Activated T-helper 9 cell treated with anti-CD3 and anti-CD28 coated beads, Interleukin-2, amount 50 U/mL, for 16 hours (primary cell): Measurements from ENCODE around the gene PPP3R2.
"Not testable (repeated sequence)": the region's sequence is repeated elsewhere in the genome, so short reads cannot be mapped to it uniquely, and the experiment has no call there.

Experiments
- DNase-seq: peaks from one replicate; pipeline ENCODE4 v3.0.0-alpha.2; 2020; ENCODE audit warnings: low read depth

The PPP3R2 gene

GRCh38 chr9:101587332-101588043 lies 7.3 kb downstream of the PPP3R2 start:
- DNase-seq = no peak

GRCh38 chr9:101586651-101587050 lies 8.1 kb downstream of the PPP3R2 start:
- DNase-seq = no peak

- DNase-seq = no peak
Measured at GRCh38 chr9:101585740-101586139, 9.0 kb downstream of the PPP3R2 start.

- no peak for DNase-seq
Measured at GRCh38 chr9:101582553-101582952, 12.2 kb downstream of the PPP3R2 start.

GRCh38 chr9:101579711-101580545 lies 14.8 kb downstream of the PPP3R2 start:
- DNase-seq = no peak

- DNase-seq = no peak
Measured at GRCh38 chr9:101578378-101578777, 16.4 kb downstream of the PPP3R2 start.

GRCh38 chr9:101574731-101575333 lies 19.9 kb downstream of the PPP3R2 start:
- no peak for DNase-seq

GRCh38 chr9:101572316-101572715 lies 22.5 kb downstream of the PPP3R2 start:
- DNase-seq = no peak

GRCh38 chr9:101571114-101571513 lies 23.7 kb downstream of the PPP3R2 start:
- DNase-seq = no peak

GRCh38 chr9:101569741-101570501 lies 24.8 kb downstream of the PPP3R2 start:
- no peak for DNase-seq

GRCh38 chr9:101567725-101568350 lies 26.9 kb downstream of the PPP3R2 start:
- DNase-seq = no peak

- no peak for DNase-seq
Measured at GRCh38 chr9:101566904-101567724, 27.7 kb downstream of the PPP3R2 start.

- no peak for DNase-seq
Measured at GRCh38 chr9:101564252-101564651, 30.5 kb downstream of the PPP3R2 start.

GRCh38 chr9:101562966-101563365 lies 31.8 kb downstream of the PPP3R2 start:
- DNase-seq = no peak

- DNase-seq = no peak
Measured at GRCh38 chr9:101561740-101562139, 33.0 kb downstream of the PPP3R2 start.

- not testable (repeated sequence) for DNase-seq
Measured at GRCh38 chr9:101549472-101550098, 45.2 kb downstream of the PPP3R2 start.

GRCh38 chr9:101543098-101543735 lies 51.6 kb downstream of the PPP3R2 start:
- DNase-seq = no peak
